ENCODE results near the gene AGMO.

DNA sequence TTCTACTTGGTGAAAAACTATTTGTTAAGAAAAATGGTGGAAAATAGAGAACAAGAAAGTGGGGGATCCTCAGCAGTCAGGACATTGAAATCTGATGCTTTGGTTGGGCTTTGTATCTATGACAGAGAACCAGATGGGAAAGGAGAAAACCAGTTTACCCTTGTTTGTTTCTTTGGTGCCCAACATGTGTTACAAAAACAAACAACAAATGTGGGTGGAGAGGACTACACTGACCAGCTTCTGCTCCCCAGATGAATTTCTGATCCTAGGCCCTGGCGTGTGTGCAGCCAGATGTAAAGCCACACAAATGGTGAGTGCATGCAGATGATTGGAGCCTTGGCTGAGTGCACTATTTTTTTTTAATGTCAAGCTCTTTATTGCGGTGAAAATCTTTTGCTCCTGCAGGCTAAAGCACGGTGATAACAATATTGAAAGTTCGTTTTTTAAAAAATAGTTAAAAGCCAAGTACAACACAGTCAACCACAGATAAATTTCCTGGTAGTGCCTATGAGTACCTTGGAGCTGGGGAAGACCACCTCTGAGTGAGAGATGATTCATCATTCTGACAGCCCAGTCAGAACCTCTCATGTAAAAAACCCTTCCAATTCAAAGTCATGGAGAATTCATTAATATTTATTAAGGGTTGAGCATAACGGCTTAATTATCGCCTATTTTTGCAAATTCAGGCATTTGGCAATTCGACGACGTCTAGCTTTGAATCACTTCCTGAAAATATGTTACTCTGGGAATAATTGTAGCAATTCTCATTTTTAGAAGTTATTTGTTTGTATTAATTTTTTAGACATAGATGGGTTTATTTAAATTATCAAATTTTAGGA is 163.7 kb downstream of the AGMO start:
- TF ChIP-seq, protein P1, sequence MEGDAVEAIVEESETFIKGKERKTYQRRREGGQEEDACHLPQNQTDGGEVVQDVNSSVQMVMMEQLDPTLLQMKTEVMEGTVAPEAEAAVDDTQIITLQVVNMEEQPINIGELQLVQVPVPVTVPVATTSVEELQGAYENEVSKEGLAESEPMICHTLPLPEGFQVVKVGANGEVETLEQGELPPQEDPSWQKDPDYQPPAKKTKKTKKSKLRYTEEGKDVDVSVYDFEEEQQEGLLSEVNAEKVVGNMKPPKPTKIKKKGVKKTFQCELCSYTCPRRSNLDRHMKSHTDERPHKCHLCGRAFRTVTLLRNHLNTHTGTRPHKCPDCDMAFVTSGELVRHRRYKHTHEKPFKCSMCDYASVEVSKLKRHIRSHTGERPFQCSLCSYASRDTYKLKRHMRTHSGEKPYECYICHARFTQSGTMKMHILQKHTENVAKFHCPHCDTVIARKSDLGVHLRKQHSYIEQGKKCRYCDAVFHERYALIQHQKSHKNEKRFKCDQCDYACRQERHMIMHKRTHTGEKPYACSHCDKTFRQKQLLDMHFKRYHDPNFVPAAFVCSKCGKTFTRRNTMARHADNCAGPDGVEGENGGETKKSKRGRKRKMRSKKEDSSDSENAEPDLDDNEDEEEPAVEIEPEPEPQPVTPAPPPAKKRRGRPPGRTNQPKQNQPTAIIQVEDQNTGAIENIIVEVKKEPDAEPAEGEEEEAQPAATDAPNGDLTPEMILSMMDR (optimal IDR thresholded peaks at IDR 0.05 in 1 of 3, IDR thresholded peaks at IDR 0.05 in 1 of 3, conservative IDR thresholded peaks at IDR 0.05 in 1 of 3; ENCODE audit: extremely low read depth in 1 of 3, insufficient read depth in 2 of 3, low read length in 3 of 3): no peak
- TF ChIP-seq EZH2 (IDR thresholded peaks at IDR 0.05; ENCODE audit: low read length): no peak

Measured in keratinocyte (primary cell).